Endothelial cell of umbilical vein (primary cell): ENCODE data around the gene CEP44.

ENCODE experiments used
- CTCF ChIP-seq, 2 donors: IDR thresholded peaks; 1 replicate in 1 of 2; 2 replicates in 1 of 2; pipeline ENCODE4 v1.5.1; 2011; ENCODE audit warnings: low read length in 2 of 2, mild to moderate bottlenecking in 2 of 2, moderate library complexity in 2 of 2, control low read depth in 1 of 2, inconsistent platforms in 1 of 2, low read depth in 1 of 2; ENCODE audit not compliant: insufficient read depth in 1 of 2; ENCODE audit errors: extremely low read depth in 1 of 2
- FOS ChIP-seq: IDR thresholded peaks from 2 replicates; pipeline ENCODE4 v1.6.1; 2011; ENCODE audit warnings: mild to moderate bottlenecking, low read length, moderate library complexity, borderline replicate concordance; ENCODE audit not compliant: insufficient read depth

GRCh38 chr4:174307694-174308093 is 24.0 kb downstream of the CEP44 start:
- no peak for TF ChIP-seq FOS
- TF ChIP-seq CTCF (IDR thresholded peaks at IDR 0.05; ENCODE audit: extremely low read depth in 1 of 2, insufficient read depth in 1 of 2, low read depth in 1 of 2, low read length in 2 of 2), result no peak
